ENCODE data around the gene ATAD1. TPM values are rescaled to one million over a fixed set of nuclear protein-coding genes. Genes with fewer than 3 reads are reported as not detected.
"Not testable (repeated sequence)": the region's sequence is repeated elsewhere in the genome, so short reads cannot be mapped to it uniquely, and the experiment has no call there.

The ATAD1 gene
- total RNA-seq, 2 experiments from 2014 or later = 33.7 to 38.7 TPM

DNA sequence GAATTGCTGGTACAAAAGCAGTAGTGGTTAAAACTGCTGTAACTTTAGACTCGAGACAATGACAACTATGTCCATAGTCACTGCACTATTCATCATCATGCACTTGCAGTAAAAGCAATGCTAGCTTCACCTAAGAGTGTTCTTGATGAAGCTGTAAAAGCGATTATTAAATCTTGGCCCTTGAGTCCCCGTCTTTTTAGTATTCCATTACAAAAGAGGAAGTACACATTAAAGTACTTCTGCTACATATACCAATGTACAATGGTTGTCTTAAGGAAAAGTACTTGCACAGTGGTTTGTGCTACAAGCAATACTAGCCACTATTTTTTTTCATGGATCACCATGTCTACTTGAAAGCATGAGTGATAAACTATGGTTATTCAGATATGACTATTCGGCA is 78.3 kb downstream of the ATAD1 start:
- peaks cover 0 to 16% of the 10 kb centered on the region in 2 experiments for H3K27me3 ChIP-seq (ENCODE audit: control insufficient read depth in 1 of 2, insufficient read depth in 2 of 2, low read length in 2 of 2)
- Mint-ChIP-seq H3K27me3 (peaks cover 27% of the 10 kb centered on the region), H3K36me3 (ENCODE audit: low read depth) (no peaks in the 10 kb centered on the region), H3K9me3 (no peaks in the 10 kb centered on the region), H3K4me3 (no peak overlapping the region), H3K4me1 (ENCODE audit: low read depth) (no peaks in the 10 kb centered on the region), H3K27ac (no peak overlapping the region)
- intact Hi-C loops (cut with DNase I, micrococcal nuclease) = no loop called here
- TF ChIP-seq, protein P1, sequence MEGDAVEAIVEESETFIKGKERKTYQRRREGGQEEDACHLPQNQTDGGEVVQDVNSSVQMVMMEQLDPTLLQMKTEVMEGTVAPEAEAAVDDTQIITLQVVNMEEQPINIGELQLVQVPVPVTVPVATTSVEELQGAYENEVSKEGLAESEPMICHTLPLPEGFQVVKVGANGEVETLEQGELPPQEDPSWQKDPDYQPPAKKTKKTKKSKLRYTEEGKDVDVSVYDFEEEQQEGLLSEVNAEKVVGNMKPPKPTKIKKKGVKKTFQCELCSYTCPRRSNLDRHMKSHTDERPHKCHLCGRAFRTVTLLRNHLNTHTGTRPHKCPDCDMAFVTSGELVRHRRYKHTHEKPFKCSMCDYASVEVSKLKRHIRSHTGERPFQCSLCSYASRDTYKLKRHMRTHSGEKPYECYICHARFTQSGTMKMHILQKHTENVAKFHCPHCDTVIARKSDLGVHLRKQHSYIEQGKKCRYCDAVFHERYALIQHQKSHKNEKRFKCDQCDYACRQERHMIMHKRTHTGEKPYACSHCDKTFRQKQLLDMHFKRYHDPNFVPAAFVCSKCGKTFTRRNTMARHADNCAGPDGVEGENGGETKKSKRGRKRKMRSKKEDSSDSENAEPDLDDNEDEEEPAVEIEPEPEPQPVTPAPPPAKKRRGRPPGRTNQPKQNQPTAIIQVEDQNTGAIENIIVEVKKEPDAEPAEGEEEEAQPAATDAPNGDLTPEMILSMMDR (IDR thresholded peaks at IDR 0.05) = no peak
- POLR2A ChIA-PET = no interaction called here
- H3K4me1 ChIP-seq (ENCODE audit: insufficient read depth, low read length) = no peaks in the 10 kb centered on the region
- CTCF ChIA-PET = no interaction called here
- no peaks in the 10 kb centered on the region for H3K9me3 ChIP-seq (ENCODE audit: control insufficient read depth in 1 of 2, insufficient read depth in 1 of 2, low read length in 2 of 2)
- H3K27ac ChIP-seq (ENCODE audit: low read depth in 1 of 2, low read length in 2 of 2) = no peak overlapping the region
- no peak overlapping the region for H3K4me3 ChIP-seq (ENCODE audit: low read length)
- no peaks in the 10 kb centered on the region for H3K36me3 ChIP-seq (ENCODE audit: insufficient read depth, low read length)
- ATAC-seq (ENCODE audit: poor library complexity) (no peak), DNase-seq (no peak)

DNA sequence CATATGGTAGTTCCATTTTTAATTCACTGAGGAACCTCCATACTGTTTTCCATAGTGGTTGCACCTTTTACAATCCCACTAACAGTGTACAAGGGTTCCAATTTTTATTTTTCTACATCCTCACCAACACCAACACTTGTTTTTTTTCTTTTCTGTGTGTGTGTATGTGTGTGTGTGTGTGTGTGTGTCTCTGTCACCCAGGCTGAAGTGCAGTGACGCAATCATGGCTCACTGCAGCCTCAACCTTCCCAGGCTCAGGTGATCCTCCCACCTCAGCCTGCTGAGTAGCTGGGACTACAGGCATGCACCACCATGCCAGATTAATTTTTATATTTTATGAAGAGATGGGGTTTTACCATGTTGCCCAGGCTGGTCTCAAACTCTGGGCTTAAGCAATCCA is 79.8 kb downstream of the ATAD1 start:
- H3K4me1 Mint-ChIP-seq (ENCODE audit: low read depth); H3K4me3 Mint-ChIP-seq; intact Hi-C loops (cut with DNase I, micrococcal nuclease); H3K9me3 Mint-ChIP-seq; H3K4me3 ChIP-seq (ENCODE audit: low read length); H3K27ac Mint-ChIP-seq; CTCF ChIA-PET; H3K36me3 ChIP-seq (ENCODE audit: insufficient read depth, low read length); H3K36me3 Mint-ChIP-seq (ENCODE audit: low read depth); H3K9me3 ChIP-seq (ENCODE audit: control insufficient read depth in 1 of 2, insufficient read depth in 1 of 2, low read length in 2 of 2); H3K27ac ChIP-seq (ENCODE audit: low read depth in 1 of 2, low read length in 2 of 2); POLR2A ChIA-PET; H3K4me1 ChIP-seq (ENCODE audit: insufficient read depth, low read length); DNase-seq; ATAC-seq (ENCODE audit: poor library complexity): not testable (repeated sequence)
- H3K27me3 Mint-ChIP-seq = peaks cover 32% of the 10 kb centered on the region
- peaks cover 0 to 19% of the 10 kb centered on the region in 2 experiments for H3K27me3 ChIP-seq (ENCODE audit: control insufficient read depth in 1 of 2, insufficient read depth in 2 of 2, low read length in 2 of 2)

DNA sequence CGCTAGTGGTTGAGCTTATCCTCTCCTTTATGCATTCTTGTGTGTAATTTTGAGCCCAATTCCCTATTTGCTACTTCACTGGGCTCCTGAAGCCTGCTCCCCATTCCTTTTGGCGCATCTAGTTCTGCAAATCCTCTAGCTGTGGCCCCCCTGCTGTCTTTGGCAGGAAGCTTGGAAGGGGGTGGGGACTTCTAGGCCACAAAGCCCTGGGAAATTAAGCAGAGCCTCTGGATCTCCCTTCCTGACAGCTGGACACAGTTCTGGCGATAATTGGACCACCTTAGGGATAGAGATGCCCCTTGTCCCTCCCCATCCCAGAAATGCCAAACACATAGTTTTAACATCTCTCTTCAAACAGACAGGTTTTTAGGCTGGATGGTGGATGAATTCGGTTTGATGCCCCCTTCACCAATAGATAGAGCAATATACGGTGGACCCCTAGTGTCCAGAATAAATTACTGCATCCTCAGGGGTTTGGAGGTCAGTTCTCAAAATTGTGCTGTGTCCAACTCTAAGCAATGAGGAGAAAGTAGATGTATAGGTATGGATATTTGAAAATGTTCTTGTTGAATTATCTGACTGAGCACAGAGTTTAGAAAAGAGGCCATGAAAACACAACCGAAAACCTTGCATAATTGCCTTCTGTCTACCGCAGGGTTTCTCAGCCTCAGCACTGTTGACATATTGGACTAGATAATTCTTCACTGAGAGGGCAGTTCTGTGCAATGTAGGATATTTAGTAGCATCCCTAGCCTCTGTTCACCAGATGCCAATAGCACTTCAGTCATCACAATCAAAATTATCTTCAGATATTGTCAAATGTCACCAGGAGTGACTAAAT is 82.8 kb downstream of the ATAD1 start:
- intact Hi-C loops (cut with DNase I, micrococcal nuclease) = no loop called here
- peaks cover 32% of the 10 kb centered on the region for H3K27me3 Mint-ChIP-seq
- TF ChIP-seq, protein P1 (IDR thresholded peaks at IDR 0.05) = peak; percentile 46

More for the DNA sequence above, 82.8 kb downstream of the ATAD1 start:
- no peaks in the 10 kb centered on the region for H3K9me3 Mint-ChIP-seq
- no peak overlapping the region for H3K27ac Mint-ChIP-seq
- Histone ChIP-seq H3K9me3 (ENCODE audit: control insufficient read depth in 1 of 2, insufficient read depth in 1 of 2, low read length in 2 of 2) (no peaks in the 10 kb centered on the region), H3K4me3 (ENCODE audit: low read length) (no peak overlapping the region), H3K27ac (ENCODE audit: low read depth in 1 of 2, low read length in 2 of 2) (no peak overlapping the region), H3K27me3 (ENCODE audit: control insufficient read depth in 1 of 2, insufficient read depth in 2 of 2, low read length in 2 of 2) (peaks cover 0 to 19% of the 10 kb centered on the region in 2 experiments), H3K36me3 (ENCODE audit: insufficient read depth, low read length) (no peaks in the 10 kb centered on the region), H3K4me1 (ENCODE audit: insufficient read depth, low read length) (no peaks in the 10 kb centered on the region)
- peak in 2 of 14 experiments; percentile 16 to 22 for DNase-seq
- no peaks in the 10 kb centered on the region for H3K4me1 Mint-ChIP-seq (ENCODE audit: low read depth)
- CTCF ChIA-PET = no interaction called here
- ATAC-seq (ENCODE audit: poor library complexity) = no peak
- no peaks in the 10 kb centered on the region for H3K36me3 Mint-ChIP-seq (ENCODE audit: low read depth)
- no peak overlapping the region for H3K4me3 Mint-ChIP-seq
- POLR2A ChIA-PET = no interaction called here

Data from CD4-positive, alpha-beta T cell (primary cell).